SU-DHL-6 (cell line): ENCODE measurements around the gene SLC25A38.

Experiments
- CTCF ChIP-seq: fragments of 200-600 bp; sonication (generic); IDR thresholded peaks from one replicate; pipeline ENCODE4 v1.5.1; 2017; ENCODE audit warnings: antibody characterized with exemption, mild to moderate bottlenecking, low read length, moderate library complexity; ENCODE audit not compliant: insufficient read depth, poor library complexity, severe bottlenecking
- EZH2phosphoT487 ChIP-seq: fragments of 200-600 bp; sonication (generic), shearing (Covaris generic); conservative IDR thresholded peaks from 2 replicates; pipeline ENCODE4 v1.6.1; 2018; ENCODE audit warnings: mild to moderate bottlenecking, antibody characterized with exemption, low read length, moderate library complexity, mixed read lengths

GRCh38 chr3:39406368-39407258 lies 23.4 kb downstream of the SLC25A38 start, which contains the start of gene RPSA:
- TF ChIP-seq EZH2phosphoT487 (no peak), CTCF (peak; percentile 29)
